NCI-H345 treated with DMSO at 0.1 percent for 48 hours (cell line): ENCODE measurements around the gene PMM2.
"Not testable (repeated sequence)": the region's sequence is repeated elsewhere in the genome, so short reads cannot be mapped to it uniquely, and the experiment has no call there.

ENCODE experiments used
- DNase-seq: peaks from one replicate; lab custom pipeline; 2025; ENCODE audit not compliant: unreplicated experiment; lab: John Stamatoyannopoulos, UW

PMM2 gene

GRCh38 chr16:8816967-8817655 lies 19.5 kb downstream of the PMM2 start:
- no peak for DNase-seq

- DNase-seq = no peak
These were observed 21.0 kb downstream of the PMM2 start for GRCh38 chr16:8818504-8819270.

DNA sequence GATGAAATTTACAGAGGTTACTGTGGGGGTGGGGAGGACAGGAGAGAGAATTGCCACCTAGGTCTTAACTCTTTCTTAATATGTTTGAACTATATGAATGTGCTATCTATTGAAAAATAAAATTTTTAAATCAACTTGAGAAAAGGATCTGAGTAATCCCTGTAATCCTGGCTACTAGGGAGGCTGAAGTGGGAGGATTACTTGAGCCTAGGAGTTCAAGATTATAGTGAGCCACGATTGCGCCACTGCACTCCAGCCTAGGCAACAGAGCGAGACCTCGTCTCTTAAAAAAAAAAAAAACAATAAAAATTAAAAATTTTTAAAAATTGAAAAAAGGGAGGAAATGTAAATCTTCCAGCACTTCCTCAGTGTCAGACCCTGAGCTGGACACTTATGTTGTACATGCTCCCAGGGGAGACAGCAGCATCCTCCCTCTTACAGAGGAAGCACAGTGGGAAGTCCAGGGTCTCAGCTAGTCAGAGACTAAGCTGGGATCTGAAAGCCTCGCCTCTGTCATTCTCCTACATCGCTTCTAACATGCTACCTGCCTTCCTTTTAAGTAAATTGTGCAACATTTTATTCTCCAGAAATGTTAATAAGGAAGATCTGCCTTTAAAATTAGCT lies 21.9 kb downstream of the PMM2 start:
- DNase-seq = no peak

- DNase-seq = no peak
These were observed 24.8 kb downstream of the PMM2 start for GRCh38 chr16:8822403-8822802.

DNA sequence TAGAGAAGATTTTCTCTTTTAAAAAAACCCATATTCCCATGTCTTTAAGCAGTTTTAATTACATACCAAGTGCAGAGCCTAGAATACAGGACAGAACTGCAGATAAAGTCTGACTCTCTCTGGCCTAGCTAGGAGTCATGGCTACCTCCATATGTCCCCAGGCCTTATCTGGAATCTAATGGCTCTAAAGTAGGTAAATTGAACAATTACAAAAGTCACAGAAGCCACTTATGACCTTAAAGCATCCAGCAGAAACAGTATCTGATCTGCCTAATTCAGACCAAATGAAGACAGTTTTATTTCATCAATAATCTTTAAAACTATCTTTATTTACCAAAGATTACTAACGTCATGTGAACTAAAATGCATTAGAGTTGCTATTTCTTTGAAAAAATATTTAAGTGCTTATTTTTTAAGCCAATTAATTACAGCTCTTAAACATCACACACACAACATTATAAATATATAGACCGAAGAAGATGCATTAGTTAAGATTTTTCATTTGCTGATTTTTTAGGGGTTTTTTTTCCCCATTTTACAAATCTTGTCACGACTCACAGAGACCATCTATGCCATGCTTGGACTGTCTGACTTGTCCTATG lies 28.7 kb downstream of the PMM2 start:
- no peak for DNase-seq

- DNase-seq = no peak
These were observed 31.0 kb downstream of the PMM2 start for GRCh38 chr16:8828541-8829165.

GRCh38 chr16:8831450-8831849 lies 33.8 kb downstream of the PMM2 start:
- no peak for DNase-seq

- DNase-seq = no peak
These were observed 34.5 kb downstream of the PMM2 start for GRCh38 chr16:8831871-8832716.

- no peak for DNase-seq
These were observed 35.1 kb downstream of the PMM2 start for GRCh38 chr16:8832717-8833105.

DNA sequence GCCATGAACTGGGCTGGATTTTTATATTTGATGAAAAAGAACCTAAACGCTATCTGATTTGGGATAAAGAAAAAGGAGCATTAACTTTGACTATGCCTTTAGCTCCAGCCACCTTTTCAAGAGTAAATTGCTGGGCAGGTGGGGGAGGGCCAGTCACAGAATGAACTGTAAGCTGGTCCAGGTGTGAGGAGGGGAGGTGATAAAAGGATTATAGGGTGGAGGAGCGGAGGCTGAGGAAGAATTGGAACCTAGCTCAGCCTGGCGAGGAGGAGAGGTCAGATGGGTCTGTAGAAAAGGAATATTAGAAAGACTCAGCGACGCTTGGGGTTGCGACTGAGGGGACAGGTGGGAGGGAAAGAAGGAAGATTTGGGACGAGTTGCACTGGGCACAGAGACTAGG lies 39.2 kb downstream of the PMM2 start:
- not testable (repeated sequence) for DNase-seq

- not testable (repeated sequence) for DNase-seq
These were observed 40.0 kb downstream of the PMM2 start for GRCh38 chr16:8837594-8837993.

DNA sequence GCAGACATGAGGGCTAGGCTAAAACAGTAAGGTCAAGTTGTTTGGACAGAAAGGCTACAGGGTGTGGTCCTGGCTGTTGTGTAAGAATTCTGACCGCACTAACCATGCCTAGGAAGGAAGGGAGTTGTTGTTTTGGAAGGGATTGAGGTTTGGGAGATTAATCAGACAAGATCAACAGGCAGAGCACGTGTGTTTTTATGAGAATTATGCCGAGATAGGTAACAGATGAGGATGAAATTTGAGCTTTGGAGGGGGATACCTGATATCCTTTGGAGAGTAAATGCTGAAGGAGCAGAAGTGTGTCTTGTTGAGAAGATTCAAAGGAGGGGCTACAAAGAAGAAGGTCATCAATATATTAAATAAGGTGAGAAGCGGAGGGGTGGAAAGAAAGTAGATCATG lies 44.4 kb downstream of the PMM2 start:
- DNase-seq = not testable (repeated sequence)

GRCh38 chr16:8843296-8843695 lies 45.7 kb downstream of the PMM2 start:
- not testable (repeated sequence) for DNase-seq

- DNase-seq = no peak
These were observed 48.2 kb downstream of the PMM2 start for GRCh38 chr16:8845699-8846298.

DNA sequence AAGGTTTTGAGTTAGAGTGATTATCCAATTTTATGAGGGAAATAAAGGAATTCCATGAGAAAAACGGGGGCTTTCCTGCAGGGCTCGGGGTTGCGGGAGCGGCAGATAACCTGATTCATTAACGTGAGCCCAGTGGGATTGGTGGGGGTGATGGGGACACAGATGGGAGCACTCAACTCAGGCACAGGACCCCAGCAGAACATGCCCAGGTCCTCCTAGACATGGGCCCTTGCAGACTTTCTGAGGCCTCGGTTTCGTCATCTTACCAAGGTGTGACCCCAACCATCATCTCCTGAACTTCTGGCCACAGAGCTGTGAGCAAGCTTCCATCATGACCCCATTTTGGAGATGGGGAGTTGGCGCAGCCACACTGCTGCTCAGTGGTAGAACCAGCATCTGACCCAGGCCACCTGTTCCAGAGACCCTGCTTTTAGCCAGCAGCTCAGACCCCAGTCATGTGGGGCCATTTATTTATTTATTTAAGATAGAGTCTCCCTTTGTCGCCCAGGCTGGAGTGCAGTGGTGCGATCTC lies 48.8 kb downstream of the PMM2 start:
- DNase-seq = no peak

DNA sequence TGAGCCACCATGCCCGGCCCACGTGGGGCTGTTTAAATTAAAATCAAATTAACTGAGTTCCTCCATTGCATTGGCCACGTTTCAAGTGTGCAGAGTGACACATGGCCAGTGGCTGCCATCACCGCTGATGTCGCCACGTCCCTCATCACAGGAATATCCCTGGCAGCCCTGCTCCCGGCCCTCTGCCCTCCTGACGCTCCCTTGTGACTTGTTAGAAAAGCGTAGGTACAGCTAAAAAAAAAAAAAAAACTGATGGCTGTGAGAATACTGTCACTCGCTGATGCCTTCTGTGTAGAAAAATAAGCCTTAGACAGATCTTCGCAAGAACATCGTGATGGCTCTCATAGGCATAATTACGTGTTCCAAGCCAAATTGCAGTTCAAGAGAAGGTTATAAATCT lies 49.5 kb downstream of the PMM2 start:
- no peak for DNase-seq

DNA sequence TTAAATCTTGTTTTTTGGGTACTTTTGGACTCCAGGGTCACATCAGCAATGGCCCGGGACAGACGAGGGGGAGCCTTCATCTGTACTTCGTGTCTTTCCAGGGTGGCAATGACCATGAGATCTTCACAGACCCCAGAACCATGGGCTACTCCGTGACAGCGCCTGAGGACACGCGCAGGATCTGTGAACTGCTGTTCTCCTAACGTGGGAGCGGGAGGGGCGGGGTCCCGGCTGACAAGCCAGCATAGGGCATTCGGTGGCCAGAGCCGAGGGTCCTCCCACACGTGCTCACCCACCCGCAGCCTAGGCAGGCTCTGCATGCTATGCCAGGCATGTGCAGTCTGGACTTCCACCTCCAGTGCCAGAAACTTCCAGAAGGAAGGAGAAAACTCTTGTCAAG lies 50.0 kb downstream of the PMM2 start:
- no peak for DNase-seq

DNA sequence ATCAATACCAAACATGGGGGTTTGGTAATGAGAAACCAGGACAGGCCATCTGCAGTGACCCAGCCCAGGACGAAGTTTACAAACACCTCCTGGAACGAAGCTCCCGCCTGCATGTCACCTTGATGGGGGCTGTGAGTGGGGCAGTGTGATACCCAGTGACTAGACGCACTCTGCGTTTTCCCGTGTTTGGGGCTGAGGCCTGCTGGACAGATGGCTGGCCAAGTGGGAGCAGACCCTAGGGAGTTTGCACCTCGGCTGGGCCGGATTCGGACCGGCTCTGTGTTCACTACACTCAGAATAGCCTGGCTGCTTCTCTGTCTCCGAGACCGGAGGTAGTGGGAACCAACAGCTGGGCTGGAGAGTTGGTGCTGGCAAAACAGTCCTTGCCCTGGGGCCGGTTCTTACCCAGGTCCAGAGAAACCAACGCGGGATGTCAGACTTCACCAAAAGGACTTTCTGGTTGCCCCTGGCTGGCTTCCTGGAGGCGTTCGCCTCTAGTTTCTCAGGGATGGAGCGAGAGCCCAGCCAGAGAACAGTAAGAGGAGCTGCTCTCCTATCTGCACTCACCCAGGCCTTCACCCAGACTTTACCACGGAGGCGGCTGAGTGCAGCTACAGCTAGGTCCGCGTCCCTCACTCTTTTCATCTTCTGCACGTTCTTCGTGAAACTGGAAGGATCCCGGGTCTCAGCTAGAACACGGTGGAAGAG lies 50.7 kb downstream of the PMM2 start:
- no peak for DNase-seq

DNA sequence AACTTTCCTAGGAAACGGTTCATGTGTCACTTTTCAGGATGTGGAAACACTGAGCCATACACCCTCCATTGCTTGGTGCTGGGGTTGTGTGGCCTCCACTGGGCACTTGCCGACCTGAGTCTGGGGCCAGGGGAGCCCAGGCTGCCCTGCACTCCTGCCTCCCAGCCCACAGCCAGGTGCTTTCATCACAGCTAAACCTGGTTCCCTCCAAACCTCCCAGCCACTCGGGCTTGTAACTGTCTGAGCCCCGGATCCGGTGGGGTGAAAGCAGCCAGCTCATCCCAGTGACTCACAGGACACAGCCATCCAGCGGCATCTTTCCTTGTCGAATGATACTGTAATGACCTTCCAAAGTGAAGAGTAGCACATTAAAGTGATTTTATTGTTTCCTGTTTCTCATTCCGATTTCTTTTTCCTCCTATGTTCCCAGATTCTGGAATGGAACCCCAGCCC lies 51.3 kb downstream of the PMM2 start:
- DNase-seq = no peak
